GM18858 (cell line): ENCODE data around the gene HBD.

Experiments
- ATAC-seq: cut with Tn5 transposase; IDR thresholded peaks from one replicate; pipeline ENCODE4 v1.9.1; 2021; ENCODE audit not compliant: unreplicated experiment

The HBD gene

GRCh38 chr11:5196067-5196466, 38.2 kb downstream of the HBD start:
- ATAC-seq = no peak

GRCh38 chr11:5192738-5193137, 41.5 kb downstream of the HBD start:
- ATAC-seq = no peak

- ATAC-seq = no peak
Measured at GRCh38 chr11:5188201-5188600, 46.1 kb downstream of the HBD start.
